ENCODE data around the gene GATA6.

Gene GATA6

GRCh38 chr18:22169011-22169888 lies at the start of gene GATA6:
GATA6 (plus strand) TSS chr18:22169589; CDS start chr18:22171145, 1,556 bp downstream.
- peak; percentile 67 for TF ChIP-seq POLR2A (IDR thresholded peaks at IDR 0.05; ENCODE audit: low read depth, low read length)
- DNase-seq (ENCODE audit: insufficient read length, low spot score) (peak; percentile 85), FAIRE-seq (no peak)

GRCh38 chr18:22124970-22125369 lies 44.4 kb upstream of the GATA6 start:
- no peak for TF ChIP-seq POLR2A (IDR thresholded peaks at IDR 0.05; ENCODE audit: low read depth, low read length)
- no peak for FAIRE-seq
- DNase-seq (ENCODE audit: insufficient read length, low spot score), result no peak

- DNase-seq (ENCODE audit: insufficient read length, low spot score), result no peak
- FAIRE-seq, result no peak
- no peak for TF ChIP-seq POLR2A (IDR thresholded peaks at IDR 0.05; ENCODE audit: low read depth, low read length)
These were observed 40.4 kb upstream of the GATA6 start for GRCh38 chr18:22128954-22129353.

GRCh38 chr18:22129778-22130177 lies 39.6 kb upstream of the GATA6 start:
- TF ChIP-seq POLR2A (IDR thresholded peaks at IDR 0.05; ENCODE audit: low read depth, low read length), result no peak
- DNase-seq (ENCODE audit: insufficient read length, low spot score), result no peak
- no peak for FAIRE-seq

- DNase-seq (ENCODE audit: insufficient read length, low spot score) (no peak), FAIRE-seq (no peak)
- TF ChIP-seq POLR2A (IDR thresholded peaks at IDR 0.05; ENCODE audit: low read depth, low read length), result no peak
These were observed 37.1 kb upstream of the GATA6 start for GRCh38 chr18:22132258-22132657.

GRCh38 chr18:22132763-22133162 lies 36.6 kb upstream of the GATA6 start:
- DNase-seq (ENCODE audit: insufficient read length, low spot score) (no peak), FAIRE-seq (no peak)
- TF ChIP-seq POLR2A (IDR thresholded peaks at IDR 0.05; ENCODE audit: low read depth, low read length), result no peak

GRCh38 chr18:22136395-22136794 lies 33.0 kb upstream of the GATA6 start:
- FAIRE-seq (no peak), DNase-seq (ENCODE audit: insufficient read length, low spot score) (no peak)
- no peak for TF ChIP-seq POLR2A (IDR thresholded peaks at IDR 0.05; ENCODE audit: low read depth, low read length)

GRCh38 chr18:22141211-22141610 lies 28.2 kb upstream of the GATA6 start:
- FAIRE-seq, result no peak
- TF ChIP-seq POLR2A (IDR thresholded peaks at IDR 0.05; ENCODE audit: low read depth, low read length), result no peak
- no peak for DNase-seq (ENCODE audit: insufficient read length, low spot score)

- TF ChIP-seq POLR2A (IDR thresholded peaks at IDR 0.05; ENCODE audit: low read depth, low read length), result no peak
- no peak for FAIRE-seq
- no peak for DNase-seq (ENCODE audit: insufficient read length, low spot score)
These were observed 25.7 kb upstream of the GATA6 start for GRCh38 chr18:22143347-22144340.

- FAIRE-seq, result no peak
- TF ChIP-seq POLR2A (IDR thresholded peaks at IDR 0.05; ENCODE audit: low read depth, low read length), result no peak
- no peak for DNase-seq (ENCODE audit: insufficient read length, low spot score)
These were observed 24.2 kb upstream of the GATA6 start for GRCh38 chr18:22145160-22145559.

GRCh38 chr18:22149710-22150109 lies 19.7 kb upstream of the GATA6 start:
- no peak for TF ChIP-seq POLR2A (IDR thresholded peaks at IDR 0.05; ENCODE audit: low read depth, low read length)
- no peak for FAIRE-seq
- no peak for DNase-seq (ENCODE audit: insufficient read length, low spot score)

GRCh38 chr18:22152093-22152492 lies 17.3 kb upstream of the GATA6 start:
- no peak for TF ChIP-seq POLR2A (IDR thresholded peaks at IDR 0.05; ENCODE audit: low read depth, low read length)
- FAIRE-seq (no peak), DNase-seq (ENCODE audit: insufficient read length, low spot score) (no peak)

GRCh38 chr18:22153428-22153827 lies 16.0 kb upstream of the GATA6 start:
- FAIRE-seq (no peak), DNase-seq (ENCODE audit: insufficient read length, low spot score) (no peak)

GRCh38 chr18:22155584-22155983 lies 13.8 kb upstream of the GATA6 start:
- no peak for TF ChIP-seq POLR2A (IDR thresholded peaks at IDR 0.05; ENCODE audit: low read depth, low read length)
- no peak for FAIRE-seq
- no peak for DNase-seq (ENCODE audit: insufficient read length, low spot score)

More at GRCh38 chr18:22153428-22153827, 16.0 kb upstream of the GATA6 start:
- TF ChIP-seq POLR2A (IDR thresholded peaks at IDR 0.05; ENCODE audit: low read depth, low read length), result no peak

Measured in H54 (cell line).